ENCODE data around the gene EIF5AL1.
"Not testable (repeated sequence)": the region's sequence is repeated elsewhere in the genome, so short reads cannot be mapped to it uniquely, and the experiment has no call there.

Gene EIF5AL1

GRCh38 chr10:79517567-79517966 is 5.2 kb downstream of the EIF5AL1 start:
- DNase-seq = not testable (repeated sequence)

- DNase-seq = not testable (repeated sequence)
Observed at GRCh38 chr10:79521751-79522150, 9.4 kb downstream of the EIF5AL1 start.

- not testable (repeated sequence) for DNase-seq
Observed at GRCh38 chr10:79522464-79522863, 10.1 kb downstream of the EIF5AL1 start.

GRCh38 chr10:79523157-79523853 is 11.0 kb downstream of the EIF5AL1 start:
- DNase-seq = not testable (repeated sequence)

- DNase-seq = not testable (repeated sequence)
Observed at GRCh38 chr10:79525049-79525710, 12.8 kb downstream of the EIF5AL1 start.

GRCh38 chr10:79528261-79528660 is 15.9 kb downstream of the EIF5AL1 start:
- DNase-seq = not testable (repeated sequence)

- DNase-seq = not testable (repeated sequence)
Observed at GRCh38 chr10:79533142-79533902, 21.0 kb downstream of the EIF5AL1 start.

GRCh38 chr10:79533903-79534175 is 21.5 kb downstream of the EIF5AL1 start:
- not testable (repeated sequence) for DNase-seq

- DNase-seq = not testable (repeated sequence)
Observed at GRCh38 chr10:79538311-79538710, 26.0 kb downstream of the EIF5AL1 start.

- not testable (repeated sequence) for DNase-seq
Observed at GRCh38 chr10:79540930-79541329, 28.6 kb downstream of the EIF5AL1 start.

- no peak for DNase-seq
Observed at GRCh38 chr10:79542626-79543025, 30.3 kb downstream of the EIF5AL1 start.

GRCh38 chr10:79544408-79544807 is 32.1 kb downstream of the EIF5AL1 start:
- not testable (repeated sequence) for DNase-seq

GRCh38 chr10:79544926-79545659 is 32.8 kb downstream of the EIF5AL1 start:
- not testable (repeated sequence) for DNase-seq

- not testable (repeated sequence) for DNase-seq
Observed at GRCh38 chr10:79547128-79547527, 34.8 kb downstream of the EIF5AL1 start.

GRCh38 chr10:79547973-79548372 is 35.6 kb downstream of the EIF5AL1 start:
- no peak for DNase-seq

GRCh38 chr10:79552143-79552542 is 39.8 kb downstream of the EIF5AL1 start:
- DNase-seq = no peak

- DNase-seq = no peak
Observed at GRCh38 chr10:79555354-79556309, 43.3 kb downstream of the EIF5AL1 start.

- DNase-seq = not testable (repeated sequence)
Observed at GRCh38 chr10:79556961-79557360, 44.6 kb downstream of the EIF5AL1 start.

GRCh38 chr10:79559726-79560125 is 47.4 kb downstream of the EIF5AL1 start:
- no peak for DNase-seq

- DNase-seq = no peak
Observed at GRCh38 chr10:79560160-79560709, 47.9 kb downstream of the EIF5AL1 start, which contains the start of gene SFTPA2. TSS of gene SFTPA2 (minus strand) at chr10:79560407. CDS start at chr10:79559483, 924 bp downstream.

- DNase-seq = no peak
Observed at GRCh38 chr10:79561257-79561656, 48.9 kb downstream of the EIF5AL1 start.

Data from DMS 273 treated with DMSO at 0.1 percent for 48 hours (cell line).